GM18858 (cell line): ENCODE measurements around the gene ETV3.

Experiments
- ATAC-seq: cut with Tn5 transposase; IDR thresholded peaks from one replicate; pipeline ENCODE4 v1.9.1; 2021; ENCODE audit not compliant: unreplicated experiment

ETV3 gene

DNA sequence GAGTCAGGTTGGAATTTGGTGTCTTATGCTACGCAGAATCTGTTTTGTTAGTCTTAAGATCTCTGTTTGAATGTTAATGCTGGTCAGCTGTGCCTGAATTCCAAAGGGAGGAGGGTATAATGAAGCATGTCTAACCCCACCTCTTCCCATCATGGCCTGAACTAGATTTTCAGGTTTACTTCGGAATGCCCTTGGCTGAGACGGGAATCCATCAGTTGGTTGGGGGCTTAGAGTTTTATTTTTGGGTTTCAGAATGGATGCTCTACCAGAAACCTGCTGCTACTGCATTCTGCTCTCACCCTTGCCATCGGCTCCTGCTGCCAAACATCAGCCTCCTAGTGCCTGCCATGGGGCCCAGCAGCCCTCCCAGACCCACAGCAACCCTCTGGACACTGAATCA is 24.1 kb upstream of the ETV3 start:
- ATAC-seq = no peak

- ATAC-seq = no peak
These were observed 23.7 kb upstream of the ETV3 start for GRCh38 chr1:157161901-157162300.

DNA sequence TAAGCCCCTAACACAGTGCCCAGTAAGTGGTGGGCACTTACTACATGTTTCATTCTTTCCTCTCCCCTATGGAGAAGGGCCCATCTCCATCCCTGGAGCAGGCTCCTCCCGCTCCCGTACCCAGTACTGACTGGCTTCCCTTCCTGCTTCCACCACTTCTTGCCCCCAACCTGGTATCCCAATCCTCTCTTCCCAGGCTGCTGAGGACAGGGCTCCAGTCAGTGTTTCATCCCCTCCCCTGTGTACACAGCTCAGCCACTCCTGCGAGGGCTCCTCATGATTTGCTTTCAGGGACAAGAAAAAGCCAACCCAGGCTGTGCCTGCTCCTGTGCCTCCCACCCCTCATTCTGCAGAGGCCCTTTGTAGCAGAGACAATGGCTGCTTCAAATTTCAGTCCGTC is 20.8 kb upstream of the ETV3 start:
- no peak for ATAC-seq

GRCh38 chr1:157157501-157158190 is 19.5 kb upstream of the ETV3 start:
- ATAC-seq = no peak

GRCh38 chr1:157156058-157156541 is 17.9 kb upstream of the ETV3 start:
- ATAC-seq = no peak

DNA sequence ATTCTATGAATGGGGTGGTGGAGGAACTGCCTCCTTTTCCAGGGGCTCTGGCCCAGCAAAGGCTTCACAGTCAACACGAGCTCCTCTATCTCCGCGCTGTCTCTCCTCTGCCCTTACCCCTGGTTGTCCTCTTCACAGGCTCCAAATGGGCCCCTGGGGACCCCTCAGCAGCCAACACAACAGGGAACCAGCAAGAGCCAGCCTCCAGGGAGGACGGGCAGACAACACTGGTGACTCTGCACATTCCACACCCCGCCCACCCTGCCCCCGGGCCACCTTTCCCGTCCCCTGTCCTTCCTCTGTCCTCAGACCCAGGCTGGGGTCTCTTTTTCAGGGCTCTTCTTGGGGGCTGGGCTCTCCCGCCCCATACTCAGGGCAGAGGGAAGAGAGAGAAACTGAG is 17.5 kb upstream of the ETV3 start:
- no peak for ATAC-seq

DNA sequence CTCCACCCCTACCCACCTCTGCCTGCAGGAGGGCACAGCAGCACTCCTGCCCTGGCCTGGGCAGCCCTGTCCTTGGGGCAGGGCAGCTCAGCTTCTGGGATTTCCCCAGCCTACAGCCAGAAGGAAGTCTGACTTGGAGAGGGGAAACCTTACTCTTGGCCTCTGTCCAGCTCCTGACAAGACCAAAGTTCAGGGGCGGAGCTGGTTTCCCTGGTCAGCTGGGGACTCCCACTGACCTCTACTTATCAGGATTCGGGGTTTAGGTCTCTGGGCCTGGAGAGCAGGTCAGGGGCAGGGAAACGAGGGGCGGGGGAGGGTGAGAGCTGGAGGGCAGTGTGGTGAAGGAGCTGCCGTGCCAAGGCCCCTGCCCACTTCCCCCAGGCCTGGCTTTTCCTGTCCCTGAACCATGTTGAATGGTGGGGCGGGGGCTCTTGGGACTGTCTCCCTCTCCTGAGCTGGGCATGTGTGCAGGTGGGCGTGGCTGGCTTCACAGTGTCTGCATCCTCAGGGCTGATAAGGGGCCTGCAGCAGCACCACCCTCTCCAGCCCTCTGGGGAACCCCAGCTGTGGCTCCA is 16.8 kb upstream of the ETV3 start:
- no peak for ATAC-seq

DNA sequence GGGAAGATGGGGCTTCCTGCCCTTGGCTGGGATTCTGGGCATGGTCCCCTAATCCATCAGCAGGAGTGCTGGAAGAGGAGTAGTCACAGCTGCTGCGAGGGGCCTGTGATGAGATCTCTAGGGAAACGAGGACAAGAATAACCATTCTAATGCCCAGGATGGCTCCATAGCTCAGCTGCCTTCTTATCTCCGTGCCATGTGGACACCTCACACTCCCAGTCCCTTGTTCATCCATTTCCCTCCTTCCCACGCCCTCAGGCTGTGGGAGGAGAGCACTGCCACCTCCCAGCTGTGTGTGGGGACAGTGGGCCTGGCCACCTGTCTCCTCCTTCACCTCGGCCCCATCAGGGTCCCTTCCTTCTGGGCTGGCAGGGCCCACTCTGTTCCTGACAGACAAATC is 16.1 kb upstream of the ETV3 start:
- no peak for ATAC-seq

DNA sequence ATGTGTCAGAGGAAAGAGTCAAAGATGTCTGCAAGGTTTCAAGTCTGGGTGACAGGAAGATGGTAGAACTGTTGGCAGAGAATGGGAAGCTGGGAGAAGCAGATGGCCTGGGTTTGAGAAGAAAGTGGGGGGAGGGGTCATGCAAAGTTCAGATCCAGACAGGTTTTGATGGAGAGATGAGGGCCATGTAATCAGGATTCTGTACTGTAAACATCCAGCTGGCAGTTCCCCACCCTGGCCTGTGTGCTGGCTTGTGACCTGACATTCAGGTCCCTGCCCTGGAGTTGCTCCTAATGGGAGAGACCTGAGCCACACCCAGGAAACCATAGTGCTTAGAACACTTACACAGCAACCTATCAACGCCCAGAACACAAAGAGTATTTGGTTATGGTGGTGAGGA is 15.6 kb upstream of the ETV3 start:
- ATAC-seq = no peak

GRCh38 chr1:157152510-157152909 is 14.3 kb upstream of the ETV3 start:
- no peak for ATAC-seq

DNA sequence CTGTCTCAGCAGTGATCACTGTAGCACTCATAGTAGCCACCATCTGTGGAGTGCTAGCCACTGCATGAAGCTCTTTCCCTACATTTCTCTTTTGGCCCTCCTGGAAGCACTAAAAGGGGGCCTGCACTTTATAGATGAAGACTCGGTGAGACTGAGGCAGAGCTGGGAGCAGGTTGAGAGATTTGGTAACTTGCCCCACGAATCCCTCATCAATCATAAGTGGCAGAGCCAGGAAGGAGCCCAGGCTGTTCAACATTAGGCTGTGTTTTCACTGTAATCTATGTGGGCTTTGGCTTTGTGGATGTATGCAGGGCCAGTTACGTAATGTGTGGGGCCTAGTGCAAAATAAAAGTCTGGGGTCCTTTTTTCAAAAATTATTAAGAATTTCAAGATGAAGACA is 13.3 kb upstream of the ETV3 start:
- ATAC-seq = no peak

- ATAC-seq = no peak
These were observed 12.9 kb upstream of the ETV3 start for GRCh38 chr1:157151073-157151472.

DNA sequence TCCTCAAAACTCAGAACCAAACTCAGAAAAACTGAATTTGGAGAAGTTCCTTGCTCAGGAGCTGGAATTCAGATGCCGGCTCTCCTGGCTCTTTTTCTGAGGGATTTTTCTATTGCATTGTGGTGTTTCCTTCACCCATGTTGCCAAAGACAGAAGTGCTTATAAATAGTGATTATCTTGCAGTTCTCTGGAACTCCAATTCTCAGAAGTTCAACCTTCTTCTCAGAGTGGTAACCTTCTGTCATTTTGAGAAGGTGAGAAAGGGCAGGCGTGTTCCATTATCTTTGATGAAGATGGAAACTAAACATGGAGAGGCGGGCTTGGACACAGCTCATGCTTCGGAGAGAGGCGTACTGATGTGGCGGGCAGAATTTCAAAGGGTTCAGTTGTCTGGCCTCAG is 12.4 kb upstream of the ETV3 start:
- no peak for ATAC-seq

DNA sequence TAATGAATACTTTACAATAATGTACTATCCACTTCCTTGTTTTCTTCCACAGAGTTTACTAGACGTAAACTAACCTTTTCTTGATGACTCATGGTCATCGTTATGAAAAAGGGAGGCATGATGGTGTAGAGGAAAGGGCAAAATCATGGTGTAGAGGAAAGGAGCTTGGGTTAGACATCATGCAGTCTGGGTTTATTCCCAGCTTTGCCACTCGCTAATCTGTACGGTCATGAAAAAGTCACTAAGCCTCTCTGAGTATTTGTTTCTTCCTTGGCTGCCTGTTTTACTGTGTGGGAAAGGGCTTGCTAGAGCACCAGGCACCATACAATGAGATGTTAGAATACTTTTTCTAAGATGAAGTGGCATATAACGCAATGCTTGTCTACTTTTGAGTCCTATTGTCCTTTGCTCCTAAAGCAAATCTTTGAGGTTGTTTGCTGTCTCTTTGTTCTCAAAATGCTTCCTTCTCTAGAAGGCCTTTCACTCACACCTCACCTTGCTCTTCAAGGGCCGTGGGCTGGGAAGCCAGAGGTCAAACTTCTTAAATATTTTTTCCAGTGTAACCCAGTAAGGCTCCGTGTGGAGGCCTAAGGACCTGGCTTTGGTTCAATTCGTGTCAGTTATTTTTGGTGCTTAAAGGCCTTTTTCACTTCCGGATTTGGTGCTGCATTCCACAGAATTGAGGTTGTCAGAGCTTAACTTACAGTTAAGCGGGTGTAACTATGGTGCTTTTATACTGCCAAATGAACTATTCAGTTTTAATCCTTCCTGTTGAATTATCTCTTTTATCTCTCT is 9.9 kb upstream of the ETV3 start:
- no peak for ATAC-seq

- ATAC-seq = no peak
These were observed 8.8 kb upstream of the ETV3 start for GRCh38 chr1:157147037-157147436.

- ATAC-seq = no peak
These were observed 8.0 kb upstream of the ETV3 start for GRCh38 chr1:157146244-157146643.

DNA sequence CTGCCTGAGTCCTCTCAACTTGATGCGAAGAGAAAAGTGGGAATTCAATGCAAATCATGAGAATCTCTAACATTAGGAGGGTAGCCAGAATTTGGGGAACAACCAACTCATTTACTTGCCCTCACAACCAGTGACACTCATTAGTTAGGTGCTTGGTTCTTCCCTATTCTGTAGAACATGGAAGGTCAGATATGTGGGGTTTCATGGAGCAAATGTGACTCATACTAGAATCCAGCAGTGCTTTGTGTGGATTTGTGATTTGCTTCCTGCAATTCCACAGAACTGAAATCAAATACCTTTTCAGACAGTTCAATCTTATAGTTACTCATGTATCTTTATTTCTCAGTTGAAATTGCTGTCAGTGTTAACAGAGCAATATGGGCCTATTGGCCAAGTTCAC is 6.9 kb upstream of the ETV3 start:
- ATAC-seq = no peak

- ATAC-seq = no peak
These were observed 6.3 kb upstream of the ETV3 start for GRCh38 chr1:157144509-157144908.

- no peak for ATAC-seq
These were observed 4.7 kb upstream of the ETV3 start for GRCh38 chr1:157142765-157143423.

DNA sequence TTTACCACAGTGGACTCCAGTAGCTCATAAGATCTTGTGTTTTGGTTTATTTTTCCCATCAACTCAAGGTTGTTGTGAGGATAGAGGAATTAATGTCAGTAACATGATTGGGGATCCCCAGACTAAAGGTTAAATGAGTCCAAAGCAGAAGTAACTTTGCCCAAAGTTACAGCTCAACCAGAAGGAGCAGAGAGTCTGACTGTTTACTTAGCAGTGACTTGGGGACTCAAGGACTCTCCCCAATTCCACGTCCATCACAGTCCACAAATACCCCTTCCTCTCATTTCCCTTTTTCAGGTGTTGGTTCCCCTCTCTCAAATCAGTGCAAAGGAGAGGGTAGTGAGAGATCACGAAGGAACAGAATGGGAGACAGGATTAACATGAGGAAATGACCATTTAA is 4.0 kb upstream of the ETV3 start:
- ATAC-seq = no peak

- ATAC-seq = no peak
These were observed 3.1 kb upstream of the ETV3 start for GRCh38 chr1:157141212-157141855.
